ENCODE data around the gene FBN1.

The FBN1 gene

GRCh38 chr15:48381861-48382260, 263.6 kb downstream of the FBN1 start:
- no peaks in the 10 kb centered on the region for H3K36me3 ChIP-seq (ENCODE audit: control insufficient read depth, insufficient read depth, low read length)
- H3K27me3 ChIP-seq (ENCODE audit: control insufficient read depth, insufficient read depth, low read length): no peaks in the 10 kb centered on the region
- no peak overlapping the region for H3K4me3 ChIP-seq (ENCODE audit: low read depth, low read length)
- no peak overlapping the region for H3K9ac ChIP-seq (ENCODE audit: low read depth, low read length)
- no peaks in the 10 kb centered on the region for H3K4me1 ChIP-seq (ENCODE audit: control insufficient read depth, insufficient read depth, low read length)
- no peaks in the 10 kb centered on the region for H3K9me3 ChIP-seq (ENCODE audit: control insufficient read depth, insufficient read depth, low read length)

DNA sequence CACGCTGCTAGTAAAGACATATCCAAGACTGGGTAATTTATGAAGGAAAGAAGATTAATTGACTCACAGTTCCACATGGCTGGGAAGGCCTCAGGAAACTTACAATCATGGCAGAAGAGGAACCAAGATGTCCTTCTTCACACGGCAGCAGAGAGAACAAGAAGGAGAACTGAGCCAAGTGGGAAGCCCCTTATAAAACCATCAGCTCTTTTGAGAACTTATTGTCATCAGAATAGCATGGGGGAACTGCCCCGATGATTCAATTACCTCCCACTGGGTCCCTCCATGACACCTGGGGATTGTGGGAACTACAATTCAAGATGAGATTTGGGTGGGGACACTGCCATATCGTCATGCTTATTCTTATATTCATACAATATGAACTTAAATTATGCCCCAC, 265.3 kb downstream of the FBN1 start:
- H3K27me3 ChIP-seq (ENCODE audit: control insufficient read depth, insufficient read depth, low read length): no peaks in the 10 kb centered on the region
- H3K4me3 ChIP-seq (ENCODE audit: low read depth, low read length): no peak overlapping the region
- H3K9me3 ChIP-seq (ENCODE audit: control insufficient read depth, insufficient read depth, low read length): no peaks in the 10 kb centered on the region
- H3K9ac ChIP-seq (ENCODE audit: low read depth, low read length): no peak overlapping the region
- H3K36me3 ChIP-seq (ENCODE audit: control insufficient read depth, insufficient read depth, low read length): no peaks in the 10 kb centered on the region
- H3K4me1 ChIP-seq (ENCODE audit: control insufficient read depth, insufficient read depth, low read length): no peaks in the 10 kb centered on the region

DNA sequence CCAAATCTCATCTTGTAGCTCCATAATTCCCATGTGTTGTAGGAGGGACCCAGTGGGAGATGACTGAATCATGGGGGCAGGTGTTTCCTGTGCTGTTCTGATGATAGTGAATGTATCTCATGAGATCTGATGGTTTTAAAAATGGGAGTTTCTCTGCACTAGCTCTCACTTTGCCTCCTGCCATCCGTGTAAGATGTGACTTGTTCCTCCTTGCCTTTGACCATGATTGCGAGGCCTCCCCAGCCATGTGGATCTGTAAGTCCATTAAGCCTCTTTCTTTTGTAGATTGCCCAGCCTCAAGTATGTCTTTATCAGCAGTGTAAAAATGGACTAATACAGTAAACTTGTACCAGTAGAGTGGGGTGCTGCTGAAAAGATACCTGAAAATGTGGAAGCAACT, 269.7 kb downstream of the FBN1 start:
- no peaks in the 10 kb centered on the region for H3K27me3 ChIP-seq (ENCODE audit: control insufficient read depth, insufficient read depth, low read length)
- no peaks in the 10 kb centered on the region for H3K9me3 ChIP-seq (ENCODE audit: control insufficient read depth, insufficient read depth, low read length)
- H3K4me3 ChIP-seq (ENCODE audit: low read depth, low read length): no peak overlapping the region
- no peaks in the 10 kb centered on the region for H3K36me3 ChIP-seq (ENCODE audit: control insufficient read depth, insufficient read depth, low read length)
- H3K9ac ChIP-seq (ENCODE audit: low read depth, low read length): no peak overlapping the region
- H3K4me1 ChIP-seq (ENCODE audit: control insufficient read depth, insufficient read depth, low read length): no peaks in the 10 kb centered on the region

GRCh38 chr15:48374472-48374871, 271.0 kb downstream of the FBN1 start:
- no peaks in the 10 kb centered on the region for H3K27me3 ChIP-seq (ENCODE audit: control insufficient read depth, insufficient read depth, low read length)
- H3K9ac ChIP-seq (ENCODE audit: low read depth, low read length): no peak overlapping the region

DNA sequence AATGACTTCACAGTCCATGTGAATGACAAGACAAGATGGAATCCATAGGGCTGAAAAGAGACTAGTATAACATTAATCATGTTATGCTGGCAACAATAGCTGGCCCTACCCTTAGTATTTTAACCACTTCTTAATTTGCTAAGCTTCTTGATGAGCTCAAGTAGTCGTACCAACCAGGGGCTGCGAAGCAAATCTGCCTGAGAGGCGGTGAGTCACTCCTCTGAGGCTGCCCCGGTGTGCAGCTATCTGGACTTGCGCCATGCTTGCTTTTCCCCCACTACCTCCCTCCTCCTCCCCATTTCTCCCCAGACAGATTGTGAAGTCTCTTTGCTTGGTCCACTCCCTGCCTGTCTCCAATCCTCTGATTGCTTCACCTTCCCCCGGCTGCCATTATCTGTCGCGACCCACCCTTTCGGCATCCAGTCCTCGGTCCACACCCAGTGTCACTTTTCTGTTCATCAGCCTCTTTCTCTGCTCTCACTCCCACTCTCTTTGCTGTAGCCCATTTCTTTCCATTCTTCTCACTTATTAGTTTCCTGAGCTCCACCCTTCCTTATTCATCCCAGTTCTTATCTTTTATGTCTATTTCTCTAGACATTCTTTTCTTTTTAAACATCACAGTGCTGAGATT, 271.6 kb downstream of the FBN1 start:
- Histone ChIP-seq H3K9ac (ENCODE audit: low read depth, low read length) (no peak overlapping the region), H3K27me3 (ENCODE audit: control insufficient read depth, insufficient read depth, low read length) (no peaks in the 10 kb centered on the region), H3K36me3 (ENCODE audit: control insufficient read depth, insufficient read depth, low read length) (no peaks in the 10 kb centered on the region), H3K4me1 (ENCODE audit: control insufficient read depth, insufficient read depth, low read length) (no peaks in the 10 kb centered on the region), H3K4me3 (ENCODE audit: low read depth, low read length) (no peak overlapping the region), H3K9me3 (ENCODE audit: control insufficient read depth, insufficient read depth, low read length) (no peaks in the 10 kb centered on the region)

More at GRCh38 chr15:48374472-48374871, 271.0 kb downstream of the FBN1 start:
- H3K4me1 ChIP-seq (ENCODE audit: control insufficient read depth, insufficient read depth, low read length): no peaks in the 10 kb centered on the region
- H3K9me3 ChIP-seq (ENCODE audit: control insufficient read depth, insufficient read depth, low read length): no peaks in the 10 kb centered on the region
- H3K36me3 ChIP-seq (ENCODE audit: control insufficient read depth, insufficient read depth, low read length): no peaks in the 10 kb centered on the region
- no peak overlapping the region for H3K4me3 ChIP-seq (ENCODE audit: low read depth, low read length)

DNA sequence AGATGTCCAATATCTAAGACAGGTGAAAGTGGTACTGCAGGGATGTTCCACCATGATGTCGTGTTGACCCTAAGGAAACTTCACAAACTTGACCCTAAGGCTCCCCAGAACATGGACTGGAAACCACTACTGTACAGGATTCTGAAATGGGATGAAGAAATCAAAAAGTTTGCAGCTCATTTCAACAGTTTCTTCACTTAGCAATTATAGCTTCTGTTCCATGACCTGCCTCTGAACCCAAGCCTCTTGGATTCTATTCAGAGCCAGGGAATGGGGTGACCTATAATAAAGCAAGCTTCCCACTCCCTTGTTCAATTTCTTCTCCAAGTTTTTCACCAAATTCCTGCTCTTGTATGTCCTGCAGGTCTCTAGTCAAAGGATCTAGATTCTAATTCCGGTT, 273.5 kb downstream of the FBN1 start:
- Histone ChIP-seq H3K36me3 (ENCODE audit: control insufficient read depth, insufficient read depth, low read length) (no peaks in the 10 kb centered on the region), H3K4me3 (ENCODE audit: low read depth, low read length) (no peak overlapping the region), H3K27me3 (ENCODE audit: control insufficient read depth, insufficient read depth, low read length) (no peaks in the 10 kb centered on the region), H3K9ac (ENCODE audit: low read depth, low read length) (no peak overlapping the region), H3K4me1 (ENCODE audit: control insufficient read depth, insufficient read depth, low read length) (no peaks in the 10 kb centered on the region), H3K9me3 (ENCODE audit: control insufficient read depth, insufficient read depth, low read length) (no peaks in the 10 kb centered on the region)

DNA sequence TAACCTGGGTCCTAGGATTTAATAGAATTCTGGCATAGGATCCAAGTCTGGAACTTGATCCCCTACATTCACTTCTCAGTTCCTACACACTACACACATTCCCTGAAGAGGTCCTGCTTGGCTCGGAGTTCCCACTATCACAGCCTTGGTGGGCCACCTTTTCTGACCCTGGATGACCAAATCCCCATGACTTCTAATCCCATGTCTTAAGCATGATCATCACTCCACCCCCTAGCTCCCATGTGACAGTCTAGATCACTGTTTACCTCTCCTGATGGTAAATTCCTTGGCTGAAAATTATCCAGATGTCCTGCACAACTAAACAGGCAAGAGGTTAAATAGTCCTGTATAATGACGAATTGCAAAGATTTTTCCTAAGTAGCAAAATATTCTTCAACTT, 274.0 kb downstream of the FBN1 start:
- Histone ChIP-seq H3K27me3 (ENCODE audit: control insufficient read depth, insufficient read depth, low read length) (no peaks in the 10 kb centered on the region), H3K9ac (ENCODE audit: low read depth, low read length) (no peak overlapping the region), H3K9me3 (ENCODE audit: control insufficient read depth, insufficient read depth, low read length) (no peaks in the 10 kb centered on the region), H3K4me1 (ENCODE audit: control insufficient read depth, insufficient read depth, low read length) (no peaks in the 10 kb centered on the region), H3K36me3 (ENCODE audit: control insufficient read depth, insufficient read depth, low read length) (no peaks in the 10 kb centered on the region), H3K4me3 (ENCODE audit: low read depth, low read length) (no peak overlapping the region)

DNA sequence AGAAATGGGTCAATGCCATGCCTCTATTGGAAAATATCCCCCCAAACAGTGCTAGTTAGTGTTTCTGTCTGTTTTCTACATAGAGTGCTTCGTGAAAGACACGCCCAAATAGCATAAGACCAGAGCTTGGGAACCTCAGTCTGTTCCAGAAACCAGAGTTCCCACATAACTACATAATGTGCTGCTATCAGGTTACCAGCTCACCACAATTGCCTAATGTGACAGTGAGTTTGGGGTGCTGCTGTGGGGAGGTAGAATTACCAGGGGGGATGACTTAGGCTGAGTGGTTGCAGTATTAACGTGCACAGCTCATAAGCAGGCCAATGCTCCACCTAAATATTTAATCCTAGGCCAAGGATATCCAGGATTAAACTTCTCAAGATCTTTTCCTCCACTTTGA, 275.0 kb downstream of the FBN1 start:
- H3K27me3 ChIP-seq (ENCODE audit: control insufficient read depth, insufficient read depth, low read length): no peaks in the 10 kb centered on the region
- H3K4me3 ChIP-seq (ENCODE audit: low read depth, low read length): no peak overlapping the region

DNA sequence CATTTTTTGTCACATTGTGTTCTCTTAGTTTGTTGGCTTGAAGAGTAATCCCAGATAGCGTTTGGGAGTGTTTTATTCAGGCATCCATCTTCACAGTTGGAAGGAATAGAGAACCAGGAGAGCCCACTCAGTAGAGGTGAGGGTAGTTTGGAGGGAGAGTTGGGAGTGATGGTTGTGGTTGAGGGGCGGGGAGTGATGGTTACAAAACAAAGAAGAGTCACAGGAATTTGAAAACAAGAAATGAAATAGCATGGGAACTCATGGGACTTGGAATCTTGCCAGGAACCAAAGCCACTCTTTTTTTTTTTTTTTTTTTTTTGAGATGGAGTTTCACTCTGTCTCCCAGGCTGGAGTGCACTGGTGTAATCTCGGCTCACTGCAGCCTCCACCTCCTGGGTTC, 278.0 kb downstream of the FBN1 start:
- no peak overlapping the region for H3K4me3 ChIP-seq (ENCODE audit: low read depth, low read length)

More for the DNA sequence above, 275.0 kb downstream of the FBN1 start:
- Histone ChIP-seq H3K36me3 (ENCODE audit: control insufficient read depth, insufficient read depth, low read length) (no peaks in the 10 kb centered on the region), H3K9ac (ENCODE audit: low read depth, low read length) (no peak overlapping the region), H3K4me1 (ENCODE audit: control insufficient read depth, insufficient read depth, low read length) (no peaks in the 10 kb centered on the region), H3K9me3 (ENCODE audit: control insufficient read depth, insufficient read depth, low read length) (no peaks in the 10 kb centered on the region)

DNA sequence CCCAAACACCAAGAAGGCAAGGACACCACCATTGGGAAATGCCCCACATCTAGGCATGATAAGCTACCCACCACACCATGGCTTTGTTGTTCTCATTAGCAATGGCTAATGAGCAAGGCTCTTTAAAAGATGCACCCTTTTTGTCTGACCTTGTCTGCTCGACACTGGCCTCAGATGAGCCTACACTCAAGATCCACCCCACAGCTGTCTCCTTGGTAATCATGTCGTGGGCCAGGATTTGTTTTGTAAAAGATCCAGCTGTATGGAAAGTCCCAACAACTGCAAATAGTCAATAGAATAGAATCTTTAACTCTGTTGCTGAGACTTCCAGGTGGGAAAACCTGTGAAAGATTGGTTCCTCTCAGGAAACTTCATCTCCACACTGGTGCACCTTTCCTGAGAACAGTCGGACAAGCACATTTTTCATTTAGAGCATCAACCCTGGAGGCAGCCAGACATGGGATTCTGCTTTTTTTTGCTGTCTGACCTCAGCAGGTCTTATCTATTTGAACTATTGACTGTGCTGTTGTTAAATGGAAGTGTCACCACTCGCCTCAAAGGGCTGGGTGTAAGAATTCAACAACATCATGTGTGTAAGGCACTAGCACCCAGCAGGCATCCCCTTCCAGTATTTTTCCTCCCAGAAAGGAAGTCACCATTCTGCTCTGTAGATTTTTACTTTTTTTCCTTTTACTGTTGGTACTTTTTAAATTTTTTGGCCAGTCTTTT, 278.8 kb downstream of the FBN1 start:
- Histone ChIP-seq H3K4me1 (ENCODE audit: control insufficient read depth, insufficient read depth, low read length) (no peaks in the 10 kb centered on the region), H3K27me3 (ENCODE audit: control insufficient read depth, insufficient read depth, low read length) (no peaks in the 10 kb centered on the region), H3K36me3 (ENCODE audit: control insufficient read depth, insufficient read depth, low read length) (no peaks in the 10 kb centered on the region)

More for the DNA sequence above, 278.0 kb downstream of the FBN1 start:
- Histone ChIP-seq H3K9me3 (ENCODE audit: control insufficient read depth, insufficient read depth, low read length) (no peaks in the 10 kb centered on the region), H3K27me3 (ENCODE audit: control insufficient read depth, insufficient read depth, low read length) (no peaks in the 10 kb centered on the region), H3K9ac (ENCODE audit: low read depth, low read length) (no peak overlapping the region), H3K36me3 (ENCODE audit: control insufficient read depth, insufficient read depth, low read length) (no peaks in the 10 kb centered on the region), H3K4me1 (ENCODE audit: control insufficient read depth, insufficient read depth, low read length) (no peaks in the 10 kb centered on the region)

DNA sequence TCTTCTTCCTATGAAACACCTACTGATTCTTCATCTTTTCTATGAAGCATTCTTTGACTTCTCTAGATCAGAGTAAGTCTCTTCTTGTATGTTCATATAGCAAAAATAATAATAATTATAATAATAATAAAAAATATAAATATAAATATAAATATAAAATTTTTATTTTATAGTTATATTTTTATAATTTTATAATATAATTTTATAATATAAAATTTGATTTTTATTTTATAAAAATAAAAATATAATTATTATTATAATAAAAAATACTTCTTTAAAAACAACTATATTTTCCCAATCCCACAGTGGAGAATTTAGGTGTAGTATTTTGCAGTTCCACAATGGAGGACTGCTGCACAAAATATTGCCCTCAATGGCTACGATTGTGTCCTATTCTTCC, 279.9 kb downstream of the FBN1 start:
- Histone ChIP-seq H3K9me3 (ENCODE audit: control insufficient read depth, insufficient read depth, low read length) (no peaks in the 10 kb centered on the region), H3K9ac (ENCODE audit: low read depth, low read length) (no peak overlapping the region), H3K4me1 (ENCODE audit: control insufficient read depth, insufficient read depth, low read length) (no peaks in the 10 kb centered on the region), H3K36me3 (ENCODE audit: control insufficient read depth, insufficient read depth, low read length) (no peaks in the 10 kb centered on the region), H3K4me3 (ENCODE audit: low read depth, low read length) (no peak overlapping the region), H3K27me3 (ENCODE audit: control insufficient read depth, insufficient read depth, low read length) (no peaks in the 10 kb centered on the region)

More for the DNA sequence above, 278.8 kb downstream of the FBN1 start:
- no peaks in the 10 kb centered on the region for H3K9me3 ChIP-seq (ENCODE audit: control insufficient read depth, insufficient read depth, low read length)
- no peak overlapping the region for H3K4me3 ChIP-seq (ENCODE audit: low read depth, low read length)
- H3K9ac ChIP-seq (ENCODE audit: low read depth, low read length): no peak overlapping the region

GRCh38 chr15:48363474-48363873, 282.0 kb downstream of the FBN1 start:
- H3K36me3 ChIP-seq (ENCODE audit: control insufficient read depth, insufficient read depth, low read length): no peaks in the 10 kb centered on the region
- H3K9ac ChIP-seq (ENCODE audit: low read depth, low read length): no peak overlapping the region
- no peaks in the 10 kb centered on the region for H3K27me3 ChIP-seq (ENCODE audit: control insufficient read depth, insufficient read depth, low read length)
- H3K4me3 ChIP-seq (ENCODE audit: low read depth, low read length): no peak overlapping the region
- peaks cover 4% of the 10 kb centered on the region for H3K4me1 ChIP-seq (ENCODE audit: control insufficient read depth, insufficient read depth, low read length)
- no peaks in the 10 kb centered on the region for H3K9me3 ChIP-seq (ENCODE audit: control insufficient read depth, insufficient read depth, low read length)

Data from iPS-15b (cell line).